Endothelial cell of umbilical vein (primary cell): ENCODE measurements around the gene CCDC182. TPM values are rescaled to one million over a fixed set of nuclear protein-coding genes. Genes with fewer than 3 reads are reported as not detected.

ENCODE experiments used
- BruUV-seq: library from RNA; stranded (reverse); fragments of 400-500 nt; replicated peaks from 2 replicates; lab custom pipeline; 2021; lab: Mats Ljungman, UMichigan
- CTCF ChIA-PET: fragments of 300-600, 350-600 bp; sonication (Branson Sonifier 250); formaldehyde crosslinking; loops from one replicate; lab custom pipeline; 2021; ENCODE audit warnings: antibody characterized with exemption, inconsistent platforms; lab: Charles Lee
- POLR2A ChIA-PET: fragments of 300-600, 350-600 bp; sonication (Branson Sonifier 250); formaldehyde crosslinking; loops from one replicate; lab custom pipeline; 2021; ENCODE audit warnings: antibody characterized with exemption, inconsistent platforms; lab: Charles Lee
- DNase-seq: peaks from one replicate; pipeline ENCODE4 v3.0.0-alpha.2; 2011; ENCODE audit warnings: low read depth, low spot score
- FAIRE-seq: peaks from 2 replicates; lab custom pipeline; 2011; peaks lifted over from hg19 to GRCh38; lab: Jason Lieb, UNC
- H2AFZ ChIP-seq: 2 replicates; pipeline ENCODE4 v1.6.0; 2012; ENCODE audit warnings: low read depth, low read length, control low read depth, inconsistent platforms
- H3K27ac ChIP-seq: 2 replicates; pipeline ENCODE4 v1.5.1; 2011; ENCODE audit warnings: low read depth, mild to moderate bottlenecking, control low read depth, low read length, moderate library complexity; ENCODE audit not compliant: insufficient read depth
- H3K27me3 ChIP-seq, 2 experiments: 2 replicates each; pipeline versions ENCODE4 v1.6.0 to v1.6.1; 2011; ENCODE audit warnings: low read length in 2 of 2, mixed read lengths in 1 of 2; ENCODE audit not compliant: control insufficient read depth in 2 of 2, insufficient read depth in 2 of 2
- H3K36me3 ChIP-seq, 2 experiments: 2 replicates in 1 of 2; 3 replicates in 1 of 2; pipeline ENCODE4 v1.5.1; 2011; ENCODE audit warnings: low read length in 2 of 2, mild to moderate bottlenecking in 1 of 2, moderate library complexity in 1 of 2; ENCODE audit not compliant: control insufficient read depth in 2 of 2, insufficient read depth in 2 of 2; ENCODE audit errors: extremely low read depth in 1 of 2
- H3K4me1 ChIP-seq: 3 replicates; pipeline ENCODE4 v1.5.1; 2011; ENCODE audit warnings: mild to moderate bottlenecking, low read length; ENCODE audit not compliant: control insufficient read depth, insufficient read depth; ENCODE audit errors: extremely low read depth
- H3K4me2 ChIP-seq: 2 replicates; pipeline ENCODE4 v1.6.1; 2011; ENCODE audit warnings: low read length, control low read depth, mixed read lengths; ENCODE audit not compliant: insufficient read depth
- H3K4me3 ChIP-seq, 3 experiments: fragments of 200-600 bp in 1 of 3; sonication (generic), shearing (Covaris generic) in 1 of 3; replicated peaks in 1 of 3; 2 replicates each; pipeline ENCODE4 v1.5.1; 2011 to 2016; ENCODE audit warnings: control low read depth in 3 of 3, low read length in 3 of 3, mild to moderate bottlenecking in 2 of 3, inconsistent platforms in 1 of 3, low read depth in 1 of 3, moderate library complexity in 1 of 3; ENCODE audit not compliant: insufficient read depth in 1 of 3
- H3K79me2 ChIP-seq: 2 replicates; pipeline ENCODE4 v1.6.0; 2012; ENCODE audit warnings: low read length, inconsistent platforms; ENCODE audit not compliant: control insufficient read depth, insufficient read depth
- H3K9ac ChIP-seq: replicated peaks from 2 replicates; pipeline ENCODE3; 2011; ENCODE audit warnings: low read length, control low read depth; ENCODE audit not compliant: insufficient read depth; ENCODE audit errors: extremely low read depth
- H3K9me1 ChIP-seq: replicated peaks from 3 replicates; pipeline ENCODE4 v1.6.0; 2011; ENCODE audit warnings: mild to moderate bottlenecking, low read length; ENCODE audit not compliant: control insufficient read depth, insufficient read depth; ENCODE audit errors: extremely low read depth
- H3K9me3 ChIP-seq: replicated peaks from 2 replicates; pipeline ENCODE4 v1.5.1; 2012; ENCODE audit warnings: low read length, inconsistent platforms; ENCODE audit not compliant: control insufficient read depth, insufficient read depth
- H4K20me1 ChIP-seq: replicated peaks from 2 replicates; pipeline ENCODE3; 2011; ENCODE audit warnings: mild to moderate bottlenecking, low read length; ENCODE audit not compliant: control insufficient read depth, insufficient read depth; ENCODE audit errors: extremely low read depth
- EZH2 ChIP-seq: IDR thresholded peaks from 2 replicates; pipeline ENCODE4 v1.6.1; 2012; ENCODE audit warnings: borderline replicate concordance, low read depth, mild to moderate bottlenecking, moderate library complexity, low read length, inconsistent platforms; ENCODE audit not compliant: severe bottlenecking
- FOS ChIP-seq: IDR thresholded peaks from 2 replicates; pipeline ENCODE4 v1.6.1; 2011; ENCODE audit warnings: mild to moderate bottlenecking, low read length, moderate library complexity, borderline replicate concordance; ENCODE audit not compliant: insufficient read depth
- GATA2 ChIP-seq: IDR thresholded peaks from 2 replicates; pipeline ENCODE4 v1.7.0; 2011; ENCODE audit warnings: low read depth, mild to moderate bottlenecking, moderate library complexity, mixed read lengths, low read length; ENCODE audit not compliant: insufficient read length, insufficient read depth
- JUN ChIP-seq: IDR thresholded peaks from 2 replicates; pipeline ENCODE4 v1.6.1; 2011; ENCODE audit warnings: borderline replicate concordance, low read depth; ENCODE audit not compliant: insufficient read length, insufficient read depth
- MAX ChIP-seq: IDR thresholded peaks from 2 replicates; pipeline ENCODE4 v1.6.1; 2011; ENCODE audit not compliant: insufficient read depth, insufficient read length
- MYC ChIP-seq: IDR thresholded peaks from one replicate; pipeline ENCODE4 v1.6.1; 2011; ENCODE audit warnings: mild to moderate bottlenecking, low read depth, low read length
- POLR2A ChIP-seq: IDR thresholded peaks from 2 replicates; pipeline ENCODE4 v1.6.1; 2012; ENCODE audit warnings: low read depth, mild to moderate bottlenecking, control low read depth, low read length
- POLR2AphosphoS5 ChIP-seq: IDR thresholded peaks from 2 replicates; pipeline ENCODE4 v1.6.1; 2012; ENCODE audit warnings: low read depth, mild to moderate bottlenecking, control low read depth, low read length, moderate library complexity; ENCODE audit not compliant: insufficient read depth
- dilution Hi-C: fragments of 300-500 bp; cut with MboI; formaldehyde crosslinking; loops from one replicate; pipeline ENCODE4 v1.15.0; 2019; ENCODE audit warnings: low sequenced_read_pairs; ENCODE audit not compliant: extremely low pct_ligation_motif_present
- intact Hi-C: fragments of 100-400 bp; cut with micrococcal nuclease; formaldehyde crosslinking; loops from one replicate; pipeline ENCODE4 v1.10.0; 2022
- polyA plus RNA-seq, 4 experiments: library from polyadenylated mRNA; depleted of rRNA in 3 of 4; stranded (reverse) in 3 of 4; unstranded in 1 of 4; fragments of >200 nt; gene quantifications; 2 replicates each; pipeline versions ENCODE4 v1.2.1 to v1.2.3, GENCODE V29; 2011 to 2012; ENCODE audit warnings: missing spikeins in 1 of 4
- total RNA-seq: library from RNA; stranded (reverse); gene quantifications from 2 replicates; pipeline ENCODE4 v1.2.3, GENCODE V29; 2021
- TF ChIP-seq, protein P1 (sequence below), 2 donors: IDR thresholded peaks; 1 replicate in 1 of 2; 2 replicates in 1 of 2; pipeline ENCODE4 v1.5.1; 2011; ENCODE audit warnings: low read length in 2 of 2, mild to moderate bottlenecking in 2 of 2, moderate library complexity in 2 of 2, control low read depth in 1 of 2, inconsistent platforms in 1 of 2, low read depth in 1 of 2; ENCODE audit not compliant: insufficient read depth in 1 of 2; ENCODE audit errors: extremely low read depth in 1 of 2

CCDC182 gene
- total and polyA plus RNA-seq, 2 donors (not counting 3 experiments of a cell fraction or from before 2014, with no cell fraction given), result not detected

- Histone ChIP-seq H3K9me1 (no peaks in the 10 kb centered on the region), H3K4me1 (no peaks in the 10 kb centered on the region), H3K79me2 (no peaks in the 10 kb centered on the region), H2AFZ (no peak overlapping the region), H3K4me2 (no peak overlapping the region), H3K4me3 (no peak overlapping the region), H3K27ac (no peak overlapping the region), H4K20me1 (no peaks in the 10 kb centered on the region), H3K9ac (no peak overlapping the region), H3K36me3 (no peaks in the 10 kb centered on the region), H3K9me3 (no peaks in the 10 kb centered on the region), H3K27me3 (peaks cover 10 to 26% of the 10 kb centered on the region in 2 experiments)
- no peak for FAIRE-seq
- CTCF ChIA-PET, result interaction anchor here (0.9 to 3.3 kb wide), 2 partner anchors 501 to 502 kb away, joined by 3 to 88 read pairs; no protein-coding TSS in a partner anchor
- intact Hi-C loops, result no loop called here
- BruUV-seq, result no TSS peak
- DNase-seq, result no peak
- dilution Hi-C loops, result no loop called here
- POLR2A ChIA-PET, result no interaction called here
- no peak for TF ChIP-seq POLR2A
- TF ChIP-seq GATA2, result no peak
- TF ChIP-seq POLR2AphosphoS5, result no peak
- TF ChIP-seq MAX, result no peak
- no peak for TF ChIP-seq EZH2
- no peak for TF ChIP-seq JUN
- no peak for TF ChIP-seq MYC
- TF ChIP-seq, protein P1, sequence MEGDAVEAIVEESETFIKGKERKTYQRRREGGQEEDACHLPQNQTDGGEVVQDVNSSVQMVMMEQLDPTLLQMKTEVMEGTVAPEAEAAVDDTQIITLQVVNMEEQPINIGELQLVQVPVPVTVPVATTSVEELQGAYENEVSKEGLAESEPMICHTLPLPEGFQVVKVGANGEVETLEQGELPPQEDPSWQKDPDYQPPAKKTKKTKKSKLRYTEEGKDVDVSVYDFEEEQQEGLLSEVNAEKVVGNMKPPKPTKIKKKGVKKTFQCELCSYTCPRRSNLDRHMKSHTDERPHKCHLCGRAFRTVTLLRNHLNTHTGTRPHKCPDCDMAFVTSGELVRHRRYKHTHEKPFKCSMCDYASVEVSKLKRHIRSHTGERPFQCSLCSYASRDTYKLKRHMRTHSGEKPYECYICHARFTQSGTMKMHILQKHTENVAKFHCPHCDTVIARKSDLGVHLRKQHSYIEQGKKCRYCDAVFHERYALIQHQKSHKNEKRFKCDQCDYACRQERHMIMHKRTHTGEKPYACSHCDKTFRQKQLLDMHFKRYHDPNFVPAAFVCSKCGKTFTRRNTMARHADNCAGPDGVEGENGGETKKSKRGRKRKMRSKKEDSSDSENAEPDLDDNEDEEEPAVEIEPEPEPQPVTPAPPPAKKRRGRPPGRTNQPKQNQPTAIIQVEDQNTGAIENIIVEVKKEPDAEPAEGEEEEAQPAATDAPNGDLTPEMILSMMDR (IDR thresholded peaks at IDR 0.05; ENCODE audit: extremely low read depth in 1 of 2, insufficient read depth in 1 of 2, low read depth in 1 of 2, low read length in 2 of 2), result no peak
- no peak for TF ChIP-seq FOS
Observed at GRCh38 chr17:57744195-57745170, 616 bp downstream of the CCDC182 start.
